Stimulated activated CD8-positive, alpha-beta memory T cell treated with anti-CD3 and anti-CD28 coated beads, Interleukin-12 subunit alpha, Interleukin-12 subunit beta, amount 100 ng/mL, for 1 hour (primary cell): ENCODE measurements around the gene PDGFD.

Experiments
- DNase-seq: peaks from one replicate; pipeline ENCODE4 v3.0.0-alpha.2; 2020; ENCODE audit warnings: low read depth

PDGFD gene

GRCh38 chr11:103887001-103887658 is 276.8 kb downstream of the PDGFD start:
- no peak for DNase-seq

- no peak for DNase-seq
Measured at GRCh38 chr11:103883856-103884255, 280.1 kb downstream of the PDGFD start.

- no peak for DNase-seq
Measured at GRCh38 chr11:103883291-103883690, 280.7 kb downstream of the PDGFD start.

- no peak for DNase-seq
Measured at GRCh38 chr11:103881584-103881983, 282.4 kb downstream of the PDGFD start.

- DNase-seq, result no peak
Measured at GRCh38 chr11:103880968-103881367, 283.0 kb downstream of the PDGFD start.

- DNase-seq, result no peak
Measured at GRCh38 chr11:103878646-103879045, 285.3 kb downstream of the PDGFD start.

- DNase-seq, result no peak
Measured at GRCh38 chr11:103877221-103877620, 286.7 kb downstream of the PDGFD start.

GRCh38 chr11:103875855-103876510 is 288.0 kb downstream of the PDGFD start:
- DNase-seq, result no peak

- DNase-seq, result no peak
Measured at GRCh38 chr11:103872748-103873147, 291.2 kb downstream of the PDGFD start.

- no peak for DNase-seq
Measured at GRCh38 chr11:103871923-103872551, 291.9 kb downstream of the PDGFD start.

GRCh38 chr11:103870821-103871309 is 293.1 kb downstream of the PDGFD start:
- DNase-seq, result no peak

GRCh38 chr11:103867481-103867880 is 296.5 kb downstream of the PDGFD start:
- no peak for DNase-seq

- no peak for DNase-seq
Measured at GRCh38 chr11:103863497-103863896, 300.4 kb downstream of the PDGFD start.

- DNase-seq, result no peak
Measured at GRCh38 chr11:103862802-103863174, 301.2 kb downstream of the PDGFD start.

- DNase-seq, result no peak
Measured at GRCh38 chr11:103862094-103862801, 301.7 kb downstream of the PDGFD start.
